Measurements from ENCODE around the gene FUT8.

The FUT8 gene

GRCh38 chr14:65555358-65555757 lies 142.8 kb downstream of the FUT8 start:
- DNase-seq (ENCODE audit: low read depth, low spot score), result no peak

- no peak for DNase-seq (ENCODE audit: low read depth, low spot score)
Observed at GRCh38 chr14:65558363-65558762, 145.8 kb downstream of the FUT8 start.

GRCh38 chr14:65560340-65561027 lies 148.0 kb downstream of the FUT8 start:
- no peak for DNase-seq (ENCODE audit: low read depth, low spot score)

GRCh38 chr14:65564370-65564769 lies 151.8 kb downstream of the FUT8 start:
- DNase-seq (ENCODE audit: low read depth, low spot score), result no peak

- no peak for DNase-seq (ENCODE audit: low read depth, low spot score)
Observed at GRCh38 chr14:65565948-65566347, 153.4 kb downstream of the FUT8 start.

GRCh38 chr14:65566820-65567522 lies 154.4 kb downstream of the FUT8 start:
- DNase-seq (ENCODE audit: low read depth, low spot score), result no peak

- DNase-seq (ENCODE audit: low read depth, low spot score), result no peak
Observed at GRCh38 chr14:65574611-65575010, 162.1 kb downstream of the FUT8 start.

GRCh38 chr14:65575389-65575788 lies 162.9 kb downstream of the FUT8 start:
- no peak for DNase-seq (ENCODE audit: low read depth, low spot score)

GRCh38 chr14:65580973-65581372 lies 168.4 kb downstream of the FUT8 start:
- no peak for DNase-seq (ENCODE audit: low read depth, low spot score)

GRCh38 chr14:65581378-65581777 lies 168.8 kb downstream of the FUT8 start:
- DNase-seq (ENCODE audit: low read depth, low spot score), result no peak

GRCh38 chr14:65581799-65582198 lies 169.3 kb downstream of the FUT8 start:
- no peak for DNase-seq (ENCODE audit: low read depth, low spot score)

- no peak for DNase-seq (ENCODE audit: low read depth, low spot score)
Observed at GRCh38 chr14:65585216-65585615, 172.7 kb downstream of the FUT8 start.

GRCh38 chr14:65588426-65589140 lies 176.1 kb downstream of the FUT8 start:
- no peak for DNase-seq (ENCODE audit: low read depth, low spot score)

- DNase-seq (ENCODE audit: low read depth, low spot score), result no peak
Observed at GRCh38 chr14:65594153-65594881, 181.8 kb downstream of the FUT8 start.

GRCh38 chr14:65594882-65595237 lies 182.3 kb downstream of the FUT8 start:
- DNase-seq (ENCODE audit: low read depth, low spot score), result no peak

- no peak for DNase-seq (ENCODE audit: low read depth, low spot score)
Observed at GRCh38 chr14:65599375-65599774, 186.8 kb downstream of the FUT8 start.

GRCh38 chr14:65600742-65601141 lies 188.2 kb downstream of the FUT8 start:
- DNase-seq (ENCODE audit: low read depth, low spot score), result no peak

GRCh38 chr14:65604535-65604934 lies 192.0 kb downstream of the FUT8 start:
- DNase-seq (ENCODE audit: low read depth, low spot score), result no peak

GRCh38 chr14:65604936-65605335 lies 192.4 kb downstream of the FUT8 start:
- no peak for DNase-seq (ENCODE audit: low read depth, low spot score)

- no peak for DNase-seq (ENCODE audit: low read depth, low spot score)
Observed at GRCh38 chr14:65606460-65606859, 193.9 kb downstream of the FUT8 start.

- no peak for DNase-seq (ENCODE audit: low read depth, low spot score)
Observed at GRCh38 chr14:65613131-65613650, 200.7 kb downstream of the FUT8 start.

GRCh38 chr14:65618996-65619395 lies 206.5 kb downstream of the FUT8 start:
- DNase-seq (ENCODE audit: low read depth, low spot score), result no peak

Data from brain pericyte (primary cell).